IMR-90 (cell line): ENCODE results near the gene MSMP. TPM values are rescaled to one million over a fixed set of nuclear protein-coding genes. Genes with fewer than 3 reads are reported as not detected.

Experiments
- ATAC-seq: fragments of 200-7000 bp; cut with Tn5 transposase; 2 replicates; pipeline ENCODE4 v1.9.1; 2020; ENCODE audit warnings: low read depth, mild to moderate bottlenecking, moderate library complexity
- BruUV-seq: library from RNA; stranded (reverse); fragments of 400-500 nt; replicated peaks from 2 replicates; lab custom pipeline; 2021; lab: Mats Ljungman, UMichigan
- CTCF ChIA-PET: fragments of 300-600 bp; formaldehyde crosslinking; extraction: SDS; loops from one replicate; lab custom pipeline; 2021; ENCODE audit warnings: antibody characterized with exemption; lab: Yijun Ruan, JAX
- POLR2A ChIA-PET: fragments of 300-600 bp; sonication (Branson Sonifier 250); formaldehyde crosslinking; loops from one replicate; lab custom pipeline; 2022; ENCODE audit warnings: antibody characterized with exemption; ENCODE audit not compliant: unreplicated experiment; lab: Charles Lee
- DNase-seq: peaks from one replicate; pipeline ENCODE4 v3.0.0; 2013
- H2AFZ ChIP-seq: replicated peaks from 2 replicates; pipeline ENCODE3; 2013; ENCODE audit warnings: low read length, mild to moderate bottlenecking; ENCODE audit not compliant: poor library complexity
- H2AK5ac ChIP-seq: 2 replicates; pipeline ENCODE4 v1.6.1; 2013; ENCODE audit warnings: low read depth, low read length, inconsistent platforms
- H2AK9ac ChIP-seq: replicated peaks from 2 replicates; pipeline ENCODE3; 2013; ENCODE audit warnings: mild to moderate bottlenecking, low read depth, low read length, moderate library complexity; ENCODE audit not compliant: poor library complexity
- H2BK120ac ChIP-seq: 2 replicates; pipeline ENCODE4 v1.6.1; 2013; ENCODE audit warnings: low read depth, low read length, inconsistent platforms
- H2BK15ac ChIP-seq: 3 replicates; pipeline ENCODE4 v1.6.1; 2013; ENCODE audit warnings: low read depth, low read length, inconsistent platforms
- H2BK20ac ChIP-seq: 2 replicates; pipeline ENCODE4 v1.6.1; 2013; ENCODE audit warnings: low read depth, mild to moderate bottlenecking, inconsistent platforms, low read length, moderate library complexity
- H2BK5ac ChIP-seq: 2 replicates; pipeline ENCODE4 v1.6.1; 2013; ENCODE audit warnings: mild to moderate bottlenecking, low read depth, low read length, inconsistent platforms; ENCODE audit not compliant: poor library complexity, severe bottlenecking
- H3K14ac ChIP-seq: replicated peaks from 2 replicates; pipeline ENCODE4 v1.6.1; 2013; ENCODE audit warnings: low read depth, low read length, inconsistent platforms
- H3K18ac ChIP-seq: 2 replicates; pipeline ENCODE4 v1.6.1; 2013; ENCODE audit warnings: low read depth, low read length, control low read depth
- H3K23ac ChIP-seq: 2 replicates; pipeline ENCODE4 v1.6.1; 2013; ENCODE audit warnings: low read depth, low read length, inconsistent platforms
- H3K27ac ChIP-seq: 2 replicates; pipeline ENCODE4 v1.5.1; 2013; ENCODE audit warnings: mild to moderate bottlenecking, control low read depth, low read length; ENCODE audit not compliant: insufficient read depth
- H3K27me3 ChIP-seq: 2 replicates; pipeline ENCODE4 v1.6.1; 2013; ENCODE audit warnings: low read length; ENCODE audit not compliant: control insufficient read depth, insufficient read depth
- H3K36me3 ChIP-seq: 2 replicates; pipeline ENCODE4 v1.6.1; 2013; ENCODE audit warnings: low read length, mixed read lengths; ENCODE audit not compliant: control insufficient read depth, insufficient read depth
- H3K4ac ChIP-seq: 2 replicates; pipeline ENCODE4 v1.6.1; 2013; ENCODE audit warnings: low read depth, low read length, inconsistent platforms
- H3K4me1 ChIP-seq: 2 replicates; pipeline ENCODE4 v1.6.1; 2013; ENCODE audit warnings: low read length, mixed read lengths; ENCODE audit not compliant: control insufficient read depth, insufficient read depth
- H3K4me2 ChIP-seq: 2 replicates; pipeline ENCODE4 v1.6.1; 2013; ENCODE audit warnings: low read depth, mild to moderate bottlenecking, control low read depth, low read length, moderate library complexity
- H3K4me3 ChIP-seq: 2 replicates; pipeline ENCODE4 v1.5.1; 2013; ENCODE audit warnings: low read depth, mild to moderate bottlenecking, control low read depth, low read length, moderate library complexity; ENCODE audit not compliant: insufficient read depth
- H3K56ac ChIP-seq: 2 replicates; pipeline ENCODE4 v1.6.1; 2013; ENCODE audit warnings: low read length, inconsistent platforms; ENCODE audit not compliant: insufficient read depth; ENCODE audit errors: extremely low read depth
- H3K79me1 ChIP-seq, 2 experiments: 2 replicates each; pipeline ENCODE4 v1.6.1; 2013; ENCODE audit warnings: low read length in 2 of 2, inconsistent platforms in 1 of 2, low read depth in 1 of 2
- H3K9ac ChIP-seq: 2 replicates; pipeline ENCODE4 v1.6.1; 2013; ENCODE audit warnings: low read depth, low read length, control low read depth
- H3K9me1 ChIP-seq: 2 replicates; pipeline ENCODE4 v1.6.1; 2013; ENCODE audit warnings: low read length, inconsistent platforms; ENCODE audit not compliant: insufficient read depth
- H3K9me3 ChIP-seq: 2 replicates; pipeline ENCODE4 v1.6.1; 2013; ENCODE audit warnings: low read length; ENCODE audit not compliant: control insufficient read depth, insufficient read depth
- H4K20me1 ChIP-seq: 2 replicates; pipeline ENCODE4 v1.6.1; 2013; ENCODE audit warnings: low read length, inconsistent platforms; ENCODE audit not compliant: insufficient read depth
- H4K5ac ChIP-seq: 2 replicates; pipeline ENCODE4 v1.6.1; 2013; ENCODE audit warnings: mild to moderate bottlenecking, low read depth, low read length, control low read depth
- H4K8ac ChIP-seq, 2 experiments: 2 replicates each; pipeline ENCODE4 v1.6.1; 2013; ENCODE audit warnings: low read depth in 2 of 2, low read length in 2 of 2, control low read depth in 1 of 2, inconsistent platforms in 1 of 2
- H4K91ac ChIP-seq: 2 replicates; pipeline ENCODE4 v1.6.1; 2013; ENCODE audit warnings: low read depth, low read length, inconsistent platforms; ENCODE audit not compliant: insufficient read depth
- BHLHE40 ChIP-seq: fragments of 150-350 bp; IDR thresholded peaks from 2 replicates; pipeline ENCODE4 v1.6.1; 2016; ENCODE audit warnings: mild to moderate bottlenecking, low read depth, low read length
- CTCF ChIP-seq: conservative IDR thresholded peaks from 2 replicates; pipeline ENCODE4 v1.5.1; 2012; ENCODE audit warnings: mild to moderate bottlenecking, low read depth, low read length, improper control_type of control experiment
- FOS ChIP-seq: fragments of 150-350 bp; IDR thresholded peaks from 2 replicates; pipeline ENCODE4 v1.6.1; 2016; ENCODE audit warnings: low read depth, low read length
- RAD21 ChIP-seq: IDR thresholded peaks from 2 replicates; pipeline ENCODE4 v1.6.1; 2012; ENCODE audit warnings: low read length, improper control_type of control experiment
- WGBS, 2 experiments: methylation state at CpG; one replicate each; pipeline versions ENCODE4 v1.1.5 to v1.1.7; 2013; ENCODE audit warnings: missing lambda C conversion rate in 2 of 2; ENCODE audit not compliant: insufficient read length in 1 of 2; ENCODE audit errors: extremely low coverage in 2 of 2; 5-methylcytosine and 5-hydroxymethylcytosine counted together
- dilution Hi-C: fragments of 300-500 bp; cut with HindIII; formaldehyde crosslinking; loops from one replicate; pipeline ENCODE4 v1.14.3; 2018; ENCODE audit warnings: low sequenced_read_pairs; ENCODE audit not compliant: unreplicated experiment
- in situ Hi-C: fragments of 300-500 bp; cut with MboI; formaldehyde crosslinking; loops from 3 replicates; pipeline ENCODE4 v1.14.3; 2019; ENCODE audit warnings: low sequenced_read_pairs, inconsistent platforms, mixed read lengths
- intact Hi-C: fragments of 100-400 bp; cut with micrococcal nuclease; formaldehyde crosslinking; loops from 2 replicates; pipeline ENCODE4 v1.10.0; 2022
- polyA plus RNA-seq, 3 experiments: library from polyadenylated mRNA; depleted of rRNA; stranded (reverse); fragments of >200 nt; gene quantifications; 2 replicates each; pipeline ENCODE4 v1.2.3, GENCODE V29; 2012; ENCODE audit warnings: low replicate concordance in 1 of 3
- total RNA-seq: library from RNA; depleted of rRNA; stranded (reverse); fragments of >200 nt; gene quantifications from 2 replicates; pipeline ENCODE4 v1.2.3, GENCODE V29; 2012

The MSMP gene
- total and polyA plus RNA-seq, 2 of the 4 experiments (the other 2 are of a cell fraction): not detected

- Histone ChIP-seq H2BK20ac (no peak overlapping the region), H3K23ac (no peak overlapping the region), H4K5ac (no peak overlapping the region), H3K4me2 (no peak overlapping the region), H3K56ac (no peak overlapping the region), H2BK120ac (no peak overlapping the region), H3K9ac (no peak overlapping the region), H3K4me1 (no peaks in the 10 kb centered on the region), H3K9me1 (no peaks in the 10 kb centered on the region), H3K79me1 (no peaks in the 10 kb centered on the region), H3K4me3 (no peak overlapping the region), H3K27ac (no peak overlapping the region), H2BK5ac (no peak overlapping the region), H3K18ac (no peak overlapping the region), H4K91ac (no peak overlapping the region), H2AK9ac (no peak overlapping the region), H2AFZ (no peak overlapping the region), H3K14ac (no peak overlapping the region), H3K4ac (no peak overlapping the region), H2BK15ac (no peak overlapping the region), H3K27me3 (peaks cover 3% of the 10 kb centered on the region), H3K9me3 (no peaks in the 10 kb centered on the region), H4K20me1 (no peaks in the 10 kb centered on the region), H3K36me3 (no peaks in the 10 kb centered on the region), H4K8ac (no peak overlapping the region), H2AK5ac (no peak overlapping the region)
- no CpG with 5 or more reads among the region's 2 CpGs for WGBS, 2 experiments
- no peak for TF ChIP-seq BHLHE40
- no peak for TF ChIP-seq CTCF
- no peak for TF ChIP-seq FOS
- no peak for TF ChIP-seq RAD21
- DNase-seq (no peak), ATAC-seq (no peak)
- intact Hi-C loops: no loop called here
- ChIA-PET POLR2A (no interaction called here), CTCF (interaction anchor here (0.7 kb wide), 2 partner anchors 119 to 197 kb away, joined by 3 read pairs; no protein-coding TSS in a partner anchor)
- in situ Hi-C loops: no loop called here
- BruUV-seq: no TSS peak
- dilution Hi-C loops: no loop called here
Observed at GRCh38 chr9:35763181-35763580, 9.1 kb upstream of the MSMP start.
